Occipital lobe (tissue), 2 donors: Measurements from ENCODE around the gene IFI27. TPM values are rescaled to one million over a fixed set of nuclear protein-coding genes. Genes with fewer than 3 reads are reported as not detected.

Experiments
- DNase-seq: peaks from one replicate; lab custom pipeline; 2025; lab: John Stamatoyannopoulos, UW
- total RNA-seq: library from RNA; depleted of rRNA; stranded (reverse); fragments of >200 nt; gene quantifications from one replicate; pipeline ENCODE4 v1.2.3, GENCODE V29; 2014

Gene IFI27
- total RNA-seq, 1 donor from 2014 or later: 12.2 TPM

GRCh38 chr14:94124582-94125377 is 14.2 kb downstream of the IFI27 start:
- DNase-seq: no peak

DNA sequence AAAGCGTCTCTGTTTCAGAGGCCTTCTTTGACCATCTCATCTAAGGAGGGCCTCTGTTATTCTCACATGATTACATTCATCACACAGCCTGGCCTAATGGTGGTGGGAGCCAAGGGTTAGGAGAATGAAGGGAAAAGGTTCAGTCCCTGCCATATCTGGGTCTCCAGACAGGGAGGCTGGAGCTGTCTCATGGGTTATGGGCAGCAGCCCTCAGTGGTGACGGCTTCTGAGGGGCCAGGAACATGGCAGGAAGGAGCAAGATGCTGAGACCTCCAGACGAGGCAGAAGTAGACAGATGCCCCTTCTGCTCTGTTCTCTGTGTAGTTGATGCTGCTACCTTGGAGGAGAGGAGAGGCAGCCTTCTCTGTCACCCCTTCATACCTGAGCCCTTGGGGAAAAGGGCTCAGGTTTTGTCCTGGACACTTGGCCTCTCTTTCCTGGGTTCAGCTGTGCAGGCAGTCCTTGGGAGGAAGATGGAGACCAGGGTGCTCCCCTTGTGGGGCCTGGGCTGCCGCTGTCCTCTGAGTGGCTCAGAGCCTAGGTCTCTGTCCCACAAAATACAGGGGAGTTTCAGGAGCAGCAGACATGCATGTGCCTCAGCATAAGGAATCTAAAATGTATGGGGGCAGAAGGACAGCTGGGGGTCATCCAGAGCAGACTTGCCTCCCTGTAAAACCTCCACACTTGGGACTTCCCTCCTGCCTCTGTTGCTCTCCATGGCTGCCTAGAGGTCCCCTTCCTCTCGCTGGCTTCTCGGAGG is 15.3 kb downstream of the IFI27 start:
- no peak for DNase-seq

- DNase-seq: no peak
Observed at GRCh38 chr14:94126419-94126677, 15.8 kb downstream of the IFI27 start.

DNA sequence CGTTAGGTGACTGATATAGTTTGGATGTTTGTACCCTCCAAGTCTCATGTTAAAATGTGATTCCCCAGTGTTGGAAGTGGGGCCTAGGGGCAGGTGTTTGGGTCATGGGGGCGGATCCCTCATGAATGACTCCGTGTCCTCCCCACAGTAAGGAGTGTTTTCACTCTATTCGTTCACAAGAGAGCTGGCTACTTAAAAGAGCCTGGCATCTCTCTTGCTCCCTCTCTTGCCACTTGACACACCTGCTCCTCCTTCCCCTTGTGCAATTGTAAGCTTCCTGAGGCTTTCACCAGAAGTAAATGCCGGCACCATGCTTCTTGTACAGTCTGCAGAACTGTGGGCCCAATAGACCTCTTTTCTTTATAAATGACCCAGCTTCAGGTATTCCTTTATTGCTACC is 16.3 kb downstream of the IFI27 start:
- DNase-seq: no peak

- DNase-seq: no peak
Observed at GRCh38 chr14:94127330-94127729, 16.8 kb downstream of the IFI27 start.

- no peak for DNase-seq
Observed at GRCh38 chr14:94128216-94128839, 17.8 kb downstream of the IFI27 start.

- peak; percentile 85 for DNase-seq
Observed at GRCh38 chr14:94129111-94129757, 18.7 kb downstream of the IFI27 start, which contains the start of gene IFI27L2. Gene IFI27L2 (minus strand): TSS chr14:94129604. CDS start chr14:94129564, 40 bp downstream.

GRCh38 chr14:94129758-94130414 is 19.4 kb downstream of the IFI27 start:
- DNase-seq: no peak

DNA sequence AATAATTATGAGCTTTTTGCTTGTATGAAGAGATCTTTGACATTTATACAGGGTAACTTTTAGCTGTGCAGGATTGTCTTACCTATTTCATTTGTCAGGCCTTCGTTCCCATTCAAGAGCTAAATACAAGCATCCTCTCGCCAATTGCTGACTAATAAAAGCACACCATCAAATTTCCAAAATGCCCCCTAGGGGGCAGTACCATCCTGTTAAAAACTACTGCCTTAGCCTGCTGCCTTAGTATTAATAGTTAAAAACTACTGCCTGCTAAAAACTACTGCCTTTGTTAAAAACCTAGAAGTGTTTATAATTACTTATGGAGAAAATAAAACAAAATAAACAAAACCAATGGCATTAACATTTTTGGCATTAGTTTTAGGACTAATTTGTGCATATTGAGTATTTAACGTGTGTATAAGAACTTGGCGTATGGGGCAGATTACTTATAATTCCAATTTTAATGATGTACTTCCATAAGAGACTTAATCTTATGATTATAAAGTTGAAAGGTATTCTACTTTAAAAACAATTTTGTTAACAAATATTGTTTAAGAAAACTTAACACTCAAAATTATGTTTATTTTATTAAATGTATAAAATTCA is 21.9 kb downstream of the IFI27 start:
- no peak for DNase-seq

GRCh38 chr14:94135476-94135875 is 24.9 kb downstream of the IFI27 start:
- DNase-seq: no peak

- peak; percentile 81 for DNase-seq
Observed at GRCh38 chr14:94136575-94137331, 26.2 kb downstream of the IFI27 start.

DNA sequence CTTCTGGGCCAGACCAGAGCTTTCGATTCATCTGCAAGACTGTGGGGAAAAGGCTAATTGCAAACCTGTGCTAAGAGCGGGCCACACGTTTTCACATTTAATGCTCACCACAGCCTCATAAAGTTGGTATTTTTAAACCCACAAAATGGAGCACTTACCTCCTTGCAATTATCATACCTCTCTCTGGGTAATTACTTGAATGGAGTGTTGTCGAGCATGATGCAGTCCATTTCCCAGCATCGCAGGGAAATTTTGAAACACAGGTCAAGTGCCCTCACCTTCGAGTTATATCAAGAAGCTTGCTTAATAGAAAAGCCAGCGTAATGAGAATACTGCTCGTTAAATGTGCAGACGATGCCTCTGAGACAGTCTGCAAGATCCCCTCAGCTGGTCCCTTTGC is 27.7 kb downstream of the IFI27 start:
- DNase-seq: no peak

- no peak for DNase-seq
Observed at GRCh38 chr14:94139006-94139405, 28.5 kb downstream of the IFI27 start.

DNA sequence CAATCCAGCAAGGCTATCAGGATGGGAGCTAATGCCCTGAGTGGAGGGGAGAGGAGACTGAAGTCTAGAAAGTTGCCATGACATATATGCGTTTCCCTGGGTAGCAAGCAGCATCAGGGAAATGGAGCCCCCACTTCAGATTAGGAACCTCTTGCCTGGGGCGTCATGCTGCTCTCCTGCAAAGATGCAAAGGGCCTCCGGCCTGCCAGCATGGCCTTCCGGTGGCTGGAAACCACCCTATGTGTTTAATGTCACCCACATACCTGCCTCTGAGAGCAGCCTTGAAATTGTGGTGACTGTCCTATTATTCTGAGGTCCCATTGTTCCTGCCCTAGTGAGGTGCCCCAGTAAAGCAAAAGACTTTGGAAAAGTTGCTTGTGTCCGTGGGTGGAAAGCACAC is 28.9 kb downstream of the IFI27 start:
- no peak for DNase-seq

- no peak for DNase-seq
Observed at GRCh38 chr14:94142247-94142646, 31.7 kb downstream of the IFI27 start.

GRCh38 chr14:94142836-94143235 is 32.3 kb downstream of the IFI27 start:
- DNase-seq: no peak

GRCh38 chr14:94143239-94143638 is 32.7 kb downstream of the IFI27 start:
- DNase-seq: no peak

DNA sequence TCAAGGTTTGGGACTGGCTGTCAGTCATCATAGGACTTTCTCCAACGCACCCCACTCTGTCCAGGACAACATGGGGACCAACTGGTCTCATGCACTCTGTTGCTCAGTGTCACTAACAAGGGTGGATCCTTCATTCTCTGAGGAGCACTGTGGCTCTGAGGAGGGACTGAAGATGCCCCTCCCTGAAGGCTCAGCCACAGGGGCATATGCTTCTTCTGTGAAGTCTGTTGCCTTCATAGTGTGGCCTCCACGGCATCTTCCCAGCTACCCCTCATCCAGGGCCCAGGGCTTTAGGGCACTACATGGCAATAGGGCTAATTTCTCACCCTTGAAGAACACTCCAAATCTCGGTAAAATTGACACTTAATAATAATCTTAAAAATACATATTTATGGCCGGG is 33.2 kb downstream of the IFI27 start:
- DNase-seq: no peak

GRCh38 chr14:94144765-94145164 is 34.2 kb downstream of the IFI27 start:
- DNase-seq: no peak

DNA sequence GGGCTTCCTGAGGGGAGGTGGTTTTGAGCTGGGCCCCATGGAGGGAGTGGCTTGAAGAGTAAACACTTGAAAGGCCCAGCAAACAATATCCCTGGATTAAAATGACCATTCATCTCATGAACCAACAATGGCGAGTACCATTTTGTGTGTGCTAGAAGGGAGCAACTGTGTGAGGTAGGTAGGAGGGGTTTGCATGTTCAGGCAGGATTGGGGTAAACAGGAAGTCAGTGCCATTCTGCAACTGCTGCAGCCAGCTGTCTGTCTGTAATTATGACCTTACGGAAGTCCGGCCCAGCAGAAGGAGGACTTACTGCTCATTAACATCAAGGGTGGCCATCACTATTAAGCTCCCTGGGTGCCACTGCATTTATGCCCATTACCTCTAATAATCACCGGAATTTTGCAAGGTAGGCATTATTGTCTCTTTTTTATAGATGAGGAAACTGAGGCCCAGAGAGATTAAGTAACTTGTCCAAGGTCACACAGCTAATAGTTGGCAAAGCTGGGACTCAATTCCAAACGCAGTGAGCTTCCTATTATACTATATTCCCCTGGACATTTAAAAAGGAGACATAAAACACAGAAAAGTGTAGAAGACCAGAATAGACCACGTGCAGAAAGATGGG is 35.5 kb downstream of the IFI27 start:
- DNase-seq: no peak
